GOT3 (cell line): ENCODE data around the gene STARD4.

Experiments
- DNase-seq: peaks from one replicate; lab custom pipeline; 2025; ENCODE audit warnings: mixed read lengths; lab: John Stamatoyannopoulos, UW

The STARD4 gene

DNA sequence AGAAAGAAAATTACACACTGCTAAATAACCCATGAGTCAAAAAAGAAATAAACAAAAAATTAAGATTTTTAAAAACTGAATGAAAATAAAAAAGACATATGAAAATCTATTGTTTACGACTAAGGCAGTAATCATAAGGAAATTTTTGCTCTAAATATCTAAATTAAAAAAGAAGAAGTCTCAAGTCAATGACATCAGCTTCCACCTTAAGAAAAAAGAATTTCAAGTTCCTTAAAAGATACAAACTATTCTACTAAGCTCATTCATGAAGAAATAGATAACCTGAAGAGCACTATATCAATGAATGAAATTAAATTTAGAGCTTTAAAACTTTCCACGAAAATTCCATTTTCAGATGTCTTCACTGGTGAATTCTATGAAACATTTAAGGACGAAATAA, 15.7 kb upstream of the STARD4 start:
- no peak for DNase-seq

DNA sequence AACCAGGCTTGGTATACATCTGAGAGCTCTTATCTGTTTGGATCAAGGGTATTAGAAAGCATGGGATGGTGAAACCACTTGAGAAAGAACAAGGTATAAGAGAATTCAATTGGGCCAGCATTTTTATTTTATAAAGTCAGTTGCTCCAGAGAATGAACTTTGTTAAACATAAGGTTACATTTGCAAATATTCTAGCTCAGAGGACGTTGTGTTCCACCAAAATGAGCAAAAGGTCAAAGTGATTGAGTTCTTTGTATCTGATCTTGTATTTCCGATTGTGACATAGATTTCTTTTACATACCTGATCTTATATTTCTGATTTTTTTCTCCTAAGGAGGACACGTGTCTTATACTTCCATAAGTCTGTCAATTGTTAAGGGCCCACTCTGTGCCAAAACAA, 8.6 kb upstream of the STARD4 start:
- DNase-seq, result no peak

DNA sequence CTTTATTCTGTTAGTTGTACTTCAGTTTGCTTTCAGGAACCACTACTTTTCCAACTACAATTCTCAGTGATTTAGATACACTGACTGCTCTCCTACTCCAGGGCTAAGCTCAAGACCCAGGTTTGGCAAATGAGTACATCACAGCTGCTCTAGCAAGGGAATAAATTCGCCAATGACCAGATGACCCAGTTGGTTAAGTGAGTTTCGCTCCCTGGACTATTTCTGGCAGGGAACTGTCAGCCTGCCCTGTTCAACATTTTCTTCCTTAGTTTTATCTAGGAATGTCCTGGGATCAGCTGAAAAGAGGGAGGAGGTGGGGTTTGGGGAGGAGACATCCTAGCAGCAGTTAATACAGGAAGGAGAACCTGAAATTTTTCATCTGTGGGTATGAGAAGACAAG, 6.4 kb upstream of the STARD4 start:
- DNase-seq, result no peak

DNA sequence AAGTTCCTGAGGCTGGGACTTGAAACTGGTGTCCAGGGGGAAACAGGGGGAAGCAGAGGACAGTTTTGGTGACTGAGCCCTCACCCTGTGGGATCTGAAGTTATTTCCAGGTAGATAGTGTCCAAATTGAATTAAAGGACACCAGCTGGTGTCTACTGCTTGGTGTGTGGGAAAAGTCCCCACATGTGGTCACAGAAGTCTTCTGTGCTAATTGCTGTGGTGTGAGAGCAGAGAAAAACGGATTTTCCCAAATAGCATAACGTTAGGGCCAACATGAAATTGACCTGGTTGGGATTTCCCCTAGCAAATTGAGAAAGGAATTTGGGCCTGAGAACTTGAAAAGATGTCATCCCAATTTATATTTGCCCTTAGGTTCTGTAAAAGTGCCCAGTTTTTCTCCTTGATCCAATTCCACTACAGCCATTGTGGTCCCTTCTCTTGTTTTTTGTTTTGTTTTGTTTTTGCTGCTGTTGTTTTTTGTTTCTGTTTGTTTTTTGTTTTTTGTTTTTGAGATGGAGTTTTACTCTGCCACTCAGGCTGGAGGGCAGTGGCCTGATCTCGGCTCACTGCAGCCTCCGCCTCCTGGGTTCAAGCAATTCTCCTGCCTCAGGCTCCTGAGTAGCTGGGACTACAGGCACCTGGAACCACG, 5.6 kb upstream of the STARD4 start:
- no peak for DNase-seq

DNA sequence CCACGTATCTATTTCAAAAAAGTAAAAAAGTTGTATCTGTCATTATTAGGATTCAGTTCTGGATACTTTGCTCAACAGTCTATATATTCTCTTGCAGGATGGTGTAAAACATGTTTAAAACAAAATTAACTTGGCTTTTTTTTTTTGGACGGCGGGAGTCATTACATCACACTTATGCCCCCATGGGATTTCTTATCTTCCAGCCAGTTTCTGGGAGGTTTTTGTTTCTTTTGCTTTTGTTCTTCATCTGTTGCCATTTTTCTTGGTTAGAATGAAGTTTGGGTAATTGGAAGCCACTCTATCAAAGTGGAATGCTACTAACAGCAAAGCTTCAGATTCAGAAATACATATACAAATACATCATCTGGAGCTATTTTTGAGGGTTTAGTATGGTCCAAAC, 1.8 kb upstream of the STARD4 start:
- no peak for DNase-seq

DNA sequence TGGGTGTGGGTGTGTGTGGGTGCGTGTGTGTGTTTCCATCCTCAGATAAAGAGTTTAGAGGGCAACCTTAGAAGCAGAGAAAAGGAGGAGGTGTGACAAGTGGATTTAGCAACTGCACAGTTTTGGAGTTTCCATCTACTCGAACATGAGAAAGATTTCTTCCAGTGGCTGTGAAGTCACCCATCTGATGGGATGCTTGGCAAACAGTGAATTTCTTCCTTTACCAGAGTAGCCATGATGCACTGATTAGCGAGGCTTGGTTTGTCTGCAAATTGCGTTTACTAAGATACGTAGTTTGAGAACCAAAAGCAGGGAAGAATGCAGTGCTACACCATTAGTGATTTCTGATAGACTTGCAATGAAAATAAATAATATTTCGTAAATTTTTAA, 791 bp upstream of the STARD4 start:
- no peak for DNase-seq

DNA sequence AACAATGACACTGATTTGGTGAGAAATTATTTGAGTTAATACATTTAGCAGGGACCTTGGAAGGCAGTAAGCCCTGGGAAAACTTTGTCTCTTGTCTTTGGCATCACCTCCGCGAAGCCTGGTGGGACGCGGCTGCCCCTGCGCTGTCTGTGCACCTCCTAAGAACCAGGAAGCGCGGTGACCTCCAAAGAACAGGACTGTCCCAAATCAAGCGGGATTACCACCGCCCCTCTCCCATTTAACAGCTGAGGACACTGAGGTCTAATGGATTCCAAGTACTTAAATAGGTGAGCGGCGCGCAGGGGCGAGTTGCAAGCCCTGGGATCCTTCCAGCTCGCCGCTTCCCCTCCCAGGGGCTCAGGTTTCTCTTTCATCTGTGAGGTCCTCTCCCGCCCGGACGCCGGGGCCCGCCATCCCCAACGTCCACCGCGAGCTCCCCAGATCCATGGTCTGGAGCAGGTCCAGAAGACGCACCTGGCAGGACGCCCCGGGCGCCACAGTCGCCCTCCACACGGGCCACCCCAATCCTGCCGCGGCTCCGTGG, 432 bp downstream of the STARD4 start:
- DNase-seq, result no peak

DNA sequence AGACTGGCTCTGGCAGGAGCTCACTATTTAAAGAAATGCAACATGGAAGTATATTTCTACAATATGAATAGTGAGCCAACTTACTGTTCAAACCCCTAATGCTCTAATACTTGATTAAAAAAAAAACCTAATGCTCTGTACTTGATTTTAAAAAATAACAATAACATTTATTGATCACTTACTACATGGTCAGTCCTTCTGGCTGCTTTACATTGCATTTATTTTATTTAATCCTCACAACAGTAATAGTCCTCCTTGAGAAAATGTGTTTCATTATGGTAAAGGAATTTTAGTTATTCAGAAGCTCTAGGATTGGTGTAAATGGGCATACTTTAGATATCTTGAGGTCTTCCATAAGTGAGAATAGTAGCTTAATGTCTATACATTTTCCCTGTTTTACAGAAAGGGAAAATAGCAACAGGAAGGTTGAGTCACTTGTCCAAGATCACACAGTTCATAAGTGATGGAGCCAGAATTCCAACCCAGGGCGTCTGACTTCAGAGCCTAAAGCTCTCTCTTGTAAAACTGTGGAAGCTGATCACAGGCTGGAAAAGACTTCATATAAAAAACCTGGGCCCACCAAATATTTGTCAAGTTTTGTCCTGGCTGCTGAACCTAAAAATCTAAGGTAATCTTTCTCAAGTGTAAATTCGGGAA, 1.0 kb downstream of the STARD4 start:
- DNase-seq, result no peak

DNA sequence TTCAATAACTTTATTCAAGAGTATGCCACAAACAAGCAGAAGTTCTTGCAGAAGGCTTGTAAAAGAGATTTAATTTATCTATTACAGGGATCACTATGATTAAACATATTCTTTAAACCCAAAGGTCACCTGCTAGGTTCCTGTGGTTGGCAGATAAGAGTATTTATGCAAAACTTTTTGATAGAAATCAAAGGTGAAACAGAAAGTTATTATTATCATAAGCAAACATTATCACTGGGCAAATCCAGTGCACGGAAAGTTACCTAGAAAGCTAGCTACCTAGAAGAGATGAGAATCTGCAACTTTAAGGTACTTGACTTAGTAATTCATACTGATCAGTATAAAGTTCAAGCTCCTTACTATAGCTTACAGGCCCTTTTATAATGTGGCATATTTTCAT, 3.2 kb downstream of the STARD4 start:
- no peak for DNase-seq

DNA sequence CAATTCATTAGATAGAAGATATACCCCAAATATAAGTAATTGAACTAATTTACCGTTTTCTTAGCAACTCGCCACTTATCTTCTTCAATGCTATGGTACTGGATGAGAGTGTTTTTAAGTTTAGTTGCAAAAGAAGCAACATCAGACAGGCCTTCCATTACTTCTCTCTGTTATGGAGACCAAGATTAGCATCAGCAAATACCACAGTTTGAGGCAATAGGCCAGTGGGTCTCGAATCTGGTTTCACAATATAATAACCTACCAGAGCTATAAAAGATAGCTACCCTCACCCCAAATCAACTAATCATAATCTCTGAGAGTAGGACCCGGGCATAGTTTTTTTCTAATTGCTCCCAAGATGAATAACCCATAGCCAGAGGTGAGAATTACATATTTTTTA, 5.1 kb downstream of the STARD4 start:
- no peak for DNase-seq

DNA sequence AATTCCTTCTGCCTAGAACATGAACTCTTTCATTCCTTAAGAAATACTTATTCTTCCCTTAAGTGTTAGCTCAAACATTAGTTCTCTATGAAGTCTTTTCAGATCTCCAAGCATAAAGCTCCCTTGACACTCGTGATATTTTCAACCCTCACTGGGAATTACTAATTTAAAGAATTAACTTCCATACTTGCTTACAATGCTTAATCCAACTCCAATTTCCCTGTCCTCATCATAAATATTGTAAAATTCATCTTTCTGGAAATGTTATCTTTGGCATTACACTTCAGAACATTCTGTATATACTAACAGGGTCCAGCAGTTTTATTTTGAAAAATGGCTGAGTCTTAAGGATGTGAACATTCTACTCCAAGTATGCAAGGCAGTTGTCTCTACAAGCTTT, 7.2 kb downstream of the STARD4 start:
- no peak for DNase-seq

DNA sequence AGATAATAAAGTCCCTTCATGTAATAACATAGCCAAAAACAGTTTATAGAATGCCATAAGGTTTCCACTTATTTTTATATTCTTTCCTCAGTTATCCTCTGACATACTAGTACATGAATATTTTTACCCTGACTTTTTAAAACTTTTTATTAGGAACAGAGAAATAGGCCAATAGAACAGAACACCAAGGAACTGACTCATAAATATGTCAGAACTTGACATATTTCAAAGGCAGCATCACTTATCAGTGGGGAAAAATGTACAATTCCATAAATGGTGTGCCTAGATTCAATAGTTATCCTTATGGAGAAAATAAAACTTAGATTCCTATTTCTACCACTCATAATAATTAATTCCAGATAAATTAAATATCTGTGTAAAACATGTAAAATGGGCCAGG, 9.4 kb downstream of the STARD4 start:
- no peak for DNase-seq

DNA sequence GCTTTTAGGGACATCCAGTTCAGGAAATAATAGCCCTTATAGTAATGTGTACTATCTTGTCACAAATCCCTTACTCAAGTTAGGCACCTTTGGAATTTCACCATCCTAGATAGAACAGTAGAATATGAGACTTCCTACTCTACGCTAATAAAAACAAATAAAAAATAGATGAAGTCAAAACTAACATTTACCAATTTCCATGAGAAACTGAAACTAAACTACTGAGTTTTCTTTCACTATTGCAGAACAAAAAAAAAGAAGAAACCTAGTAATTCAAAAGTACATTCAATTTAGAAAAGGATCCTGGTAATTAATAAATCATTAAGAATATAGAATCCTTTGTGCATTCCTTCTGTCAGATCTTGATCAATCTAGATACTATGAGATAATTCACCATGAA, 14.0 kb downstream of the STARD4 start:
- DNase-seq, result no peak

DNA sequence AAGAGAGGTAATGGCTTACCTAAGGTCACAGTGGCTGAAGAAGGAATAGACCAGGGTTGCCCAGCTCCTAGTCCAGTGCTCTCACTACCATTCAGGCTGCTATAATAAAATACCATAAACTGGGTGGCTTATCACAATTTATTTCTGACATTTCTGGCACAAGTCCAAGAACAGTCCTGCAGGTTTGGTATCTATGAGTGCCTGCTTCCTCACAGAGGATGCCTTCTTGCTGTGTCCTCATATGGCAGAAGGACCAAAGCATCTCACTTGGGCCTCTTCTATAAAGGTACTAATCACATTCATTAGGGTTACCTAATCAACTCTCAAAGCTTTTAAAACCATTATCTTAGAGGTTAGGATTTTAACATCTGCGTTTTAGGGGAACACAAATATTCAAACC, 17.2 kb downstream of the STARD4 start:
- DNase-seq, result no peak

DNA sequence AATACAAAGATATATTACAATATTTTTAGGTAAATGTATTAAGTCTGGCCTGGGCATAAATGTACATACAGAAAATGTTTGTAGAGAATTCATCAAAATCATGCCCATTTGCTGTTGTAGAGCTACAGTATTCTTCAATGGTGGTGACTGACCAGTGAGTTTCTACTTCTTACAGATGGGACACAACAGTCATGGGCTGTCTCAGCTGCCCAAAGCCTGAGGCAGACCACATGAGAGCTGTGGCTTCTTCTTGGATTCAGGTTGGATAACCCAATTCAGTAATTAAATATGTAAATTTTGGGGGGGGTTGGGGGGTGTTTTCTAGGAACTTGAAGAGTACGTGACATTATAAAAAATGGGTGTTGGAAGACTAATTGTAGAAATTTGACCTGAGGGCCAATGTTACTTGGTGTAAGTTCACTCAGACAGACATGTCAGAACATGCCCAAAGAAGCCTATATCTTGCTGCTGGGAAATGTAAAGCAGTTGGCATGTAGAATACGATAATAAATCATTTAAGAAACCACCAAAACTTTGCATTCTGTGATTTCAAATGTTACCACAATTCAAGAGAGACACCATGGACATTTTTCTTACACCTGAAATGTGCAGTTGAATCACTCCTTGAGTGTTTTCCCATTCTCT, 17.9 kb downstream of the STARD4 start:
- DNase-seq, result no peak

DNA sequence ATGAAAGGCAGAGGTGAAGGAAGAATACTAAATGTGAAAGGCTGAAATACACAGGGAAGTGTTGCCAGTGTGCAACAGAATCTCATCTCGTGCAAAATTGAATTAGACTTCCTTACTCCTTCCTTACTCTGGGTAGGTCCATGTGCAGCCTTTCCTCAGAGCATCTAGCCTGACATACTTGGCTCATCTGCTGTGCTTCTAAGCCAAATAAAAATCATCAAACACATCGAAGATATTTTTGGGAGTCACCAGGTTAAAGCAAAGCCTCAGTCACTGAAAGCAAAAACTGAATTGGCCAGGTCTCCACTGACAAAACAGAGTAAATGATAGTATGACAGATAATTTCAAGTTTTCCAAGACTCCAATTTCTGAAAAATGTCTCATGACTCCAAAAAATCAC, 19.3 kb downstream of the STARD4 start:
- DNase-seq, result no peak

DNA sequence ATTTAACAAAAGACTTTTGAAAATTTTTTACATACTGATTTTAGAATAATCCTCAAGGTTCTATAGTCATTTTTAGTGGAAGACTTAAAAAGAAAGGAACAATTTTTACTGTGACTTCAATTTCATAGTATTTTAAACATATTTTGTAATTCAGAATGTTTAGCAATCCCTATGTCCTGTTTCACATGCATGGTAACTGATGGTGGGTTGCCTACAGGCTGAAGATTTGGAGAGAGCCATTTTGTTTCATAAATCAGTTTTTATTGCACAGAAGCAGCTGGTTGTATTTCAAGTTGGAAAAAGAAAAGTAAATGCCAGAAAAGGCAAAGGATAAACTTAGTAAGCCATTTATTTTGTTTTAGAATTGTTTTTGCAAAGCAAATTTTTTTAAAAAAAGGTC, 24.0 kb downstream of the STARD4 start:
- no peak for DNase-seq

DNA sequence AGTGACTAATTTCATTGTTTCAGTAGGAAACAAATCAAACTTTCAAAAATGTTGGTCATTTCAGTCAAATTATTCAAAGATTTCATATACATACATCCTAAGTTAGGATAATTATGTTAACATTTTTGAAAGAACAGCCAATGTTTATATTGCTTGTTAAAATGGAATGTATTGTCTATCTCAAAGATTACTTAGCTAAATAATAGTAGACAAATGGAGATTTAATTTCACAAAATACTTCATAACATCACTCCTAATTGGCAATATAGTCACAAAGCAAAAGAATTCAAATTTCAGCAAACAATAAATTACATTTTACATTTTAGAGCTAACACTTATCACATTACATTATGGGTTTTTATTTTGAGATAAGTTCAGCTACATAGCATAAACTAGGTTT, 25.4 kb downstream of the STARD4 start:
- no peak for DNase-seq

DNA sequence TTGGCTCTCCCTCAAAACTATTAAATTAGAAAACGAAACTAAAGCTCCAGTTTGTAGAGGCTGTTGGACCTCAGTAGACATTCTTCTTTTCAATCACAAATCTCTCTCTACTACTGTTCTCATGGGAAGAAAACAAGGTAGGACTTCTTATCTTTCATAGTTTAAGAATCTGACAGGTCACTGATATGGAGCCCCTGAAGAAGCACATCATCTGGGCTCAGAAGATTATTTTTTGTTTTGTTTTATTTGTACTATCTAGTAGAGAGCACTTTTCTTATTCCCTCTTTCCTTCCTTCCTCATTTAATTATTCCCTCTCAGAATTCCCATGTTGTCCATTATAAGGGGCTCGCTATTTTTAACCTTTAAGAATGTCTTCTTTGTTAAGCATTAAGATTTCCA, 26.3 kb downstream of the STARD4 start:
- DNase-seq, result no peak

DNA sequence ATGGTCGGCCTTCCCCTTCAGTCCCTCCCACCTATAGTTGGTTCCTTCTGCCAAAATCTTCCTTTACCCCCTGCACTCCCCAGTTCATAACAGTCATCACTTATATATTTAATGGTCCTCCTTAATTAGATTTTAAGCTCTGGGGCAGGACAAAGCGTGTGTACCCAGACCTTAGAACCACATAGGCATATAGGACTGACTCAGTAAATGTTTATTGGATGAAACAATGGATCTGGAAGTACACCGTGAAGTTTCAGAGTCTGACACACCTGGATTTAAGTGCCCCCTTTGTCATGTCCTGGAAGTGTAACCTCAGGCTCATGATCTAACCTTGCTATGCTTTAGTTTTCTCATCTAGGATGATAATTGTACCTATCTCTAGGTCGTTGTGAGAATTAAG, 32.0 kb downstream of the STARD4 start:
- no peak for DNase-seq

DNA sequence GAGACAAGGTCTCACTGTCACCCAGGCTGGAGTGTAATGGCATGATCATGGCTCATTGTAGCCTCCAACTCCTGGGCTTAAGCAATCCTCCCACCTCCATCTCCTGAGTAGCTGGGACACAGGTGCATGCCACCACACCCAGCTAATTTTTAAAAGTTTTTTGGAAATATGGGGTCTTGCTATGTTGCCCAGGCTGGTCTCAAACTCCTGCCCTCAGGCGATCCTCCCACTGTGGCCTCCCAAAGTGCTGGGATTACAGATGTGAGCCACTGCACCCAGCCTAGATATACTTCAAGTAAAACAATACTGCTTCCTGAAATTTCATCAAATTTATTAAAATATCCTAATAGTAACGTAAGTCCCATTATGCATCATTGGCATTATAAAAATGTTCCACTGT, 33.4 kb downstream of the STARD4 start:
- DNase-seq, result no peak

DNA sequence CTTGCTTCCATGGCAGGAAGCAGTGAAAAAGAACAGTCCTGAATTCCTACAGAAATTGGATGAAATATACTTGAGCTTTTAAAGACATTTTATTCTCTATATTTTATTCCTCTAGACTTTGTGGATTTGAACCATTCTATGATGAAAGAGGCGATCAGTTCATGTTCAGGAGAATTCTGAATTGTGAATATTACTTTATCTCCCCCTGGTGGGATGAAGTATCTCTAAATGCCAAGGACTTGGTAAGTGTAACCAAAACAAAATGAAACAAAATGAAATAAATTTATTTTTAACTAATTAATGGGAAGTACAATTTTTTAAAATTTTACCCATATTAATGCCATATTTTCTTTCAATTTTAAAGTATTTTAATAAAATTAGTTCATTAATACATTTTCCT, 34.1 kb downstream of the STARD4 start:
- no peak for DNase-seq

DNA sequence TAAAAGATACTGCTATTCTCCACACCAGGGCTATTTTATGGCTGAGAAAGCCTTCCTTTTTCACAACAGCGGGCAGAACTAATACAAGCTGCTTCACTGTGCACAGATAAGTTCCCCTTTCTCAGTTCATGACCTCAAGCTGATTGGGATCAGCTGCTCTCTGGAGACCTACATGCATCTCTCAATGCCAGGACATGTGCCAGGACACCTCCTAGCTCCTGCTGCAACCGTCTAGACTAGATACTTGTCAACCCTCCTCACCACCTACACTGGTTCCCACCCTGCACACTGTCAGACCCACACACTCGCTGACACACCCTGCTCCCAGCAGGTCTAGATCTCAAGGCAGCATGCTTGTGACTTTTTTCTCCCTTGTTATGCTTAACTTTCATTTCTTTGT, 39.8 kb downstream of the STARD4 start:
- DNase-seq, result no peak

DNA sequence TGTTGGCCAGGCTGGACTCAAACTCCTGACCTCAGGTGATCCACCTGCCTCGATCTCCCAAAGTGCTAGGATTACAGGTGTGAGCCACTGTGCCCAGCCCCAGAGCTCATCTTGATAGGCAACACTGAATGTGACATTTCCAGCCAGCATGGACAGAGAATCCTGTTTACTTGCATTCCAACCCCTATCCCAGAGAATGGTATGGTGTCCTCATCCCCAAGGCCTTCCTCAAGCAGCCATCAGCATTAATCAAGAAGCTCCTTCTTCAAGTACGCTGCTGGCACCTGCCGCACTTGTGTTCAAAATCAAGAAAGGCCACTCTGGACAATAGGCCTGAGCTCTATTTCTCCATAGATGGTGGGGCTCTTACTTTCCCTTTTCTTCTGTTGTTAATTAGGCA, 40.2 kb downstream of the STARD4 start:
- DNase-seq, result no peak
